Stimulated activated CD8-positive, alpha-beta memory T cell treated with anti-CD3 and anti-CD28 coated beads, Interleukin-15, amount 100 ng/mL, for 48 hours (primary cell): ENCODE data around the gene LMO7.

ENCODE experiments used
- DNase-seq, 2 donors: peaks; one replicate each; pipeline ENCODE4 v3.0.0-alpha.2; 2020; ENCODE audit warnings: low read depth in 2 of 2

The LMO7 gene

DNA sequence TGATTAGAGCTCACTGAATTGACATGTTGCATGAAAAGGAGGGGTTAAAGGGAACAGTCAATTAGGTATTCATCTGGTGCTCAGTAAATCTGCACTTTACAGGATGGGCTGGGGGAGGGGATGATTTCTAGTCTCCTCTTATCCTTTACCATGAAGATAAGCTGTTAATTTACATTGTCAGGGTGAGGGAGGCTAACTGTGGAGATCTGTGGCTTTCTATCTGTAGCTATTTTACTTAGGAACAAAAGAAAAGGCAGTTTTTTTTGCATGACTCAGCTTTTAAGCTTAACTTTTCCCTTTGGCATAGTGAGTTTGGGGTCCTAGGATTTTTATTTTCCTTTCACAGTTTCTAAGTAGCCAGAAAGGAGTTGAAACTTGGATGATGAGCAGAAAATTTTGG lies 253.3 kb downstream of the LMO7 start:
- no peak for DNase-seq

DNA sequence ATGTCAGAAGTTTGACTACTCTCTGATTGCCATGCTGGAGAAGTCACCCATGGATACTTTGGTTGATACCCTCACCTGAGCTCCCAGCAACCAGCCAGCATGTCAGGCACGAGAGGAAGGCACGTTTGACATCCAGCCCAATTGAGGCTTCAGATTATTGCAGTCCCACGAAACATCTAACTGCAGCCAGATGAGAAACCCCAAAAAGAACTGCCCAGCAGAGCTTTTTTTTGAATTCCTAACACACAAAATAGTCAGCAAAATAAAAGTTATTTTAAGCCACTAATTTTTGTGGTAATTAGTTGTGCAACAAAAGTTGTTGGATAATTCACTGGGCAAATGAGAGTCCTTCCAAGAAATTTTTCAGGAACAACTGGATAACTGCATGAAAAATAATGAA lies 259.0 kb downstream of the LMO7 start:
- DNase-seq, result no peak

DNA sequence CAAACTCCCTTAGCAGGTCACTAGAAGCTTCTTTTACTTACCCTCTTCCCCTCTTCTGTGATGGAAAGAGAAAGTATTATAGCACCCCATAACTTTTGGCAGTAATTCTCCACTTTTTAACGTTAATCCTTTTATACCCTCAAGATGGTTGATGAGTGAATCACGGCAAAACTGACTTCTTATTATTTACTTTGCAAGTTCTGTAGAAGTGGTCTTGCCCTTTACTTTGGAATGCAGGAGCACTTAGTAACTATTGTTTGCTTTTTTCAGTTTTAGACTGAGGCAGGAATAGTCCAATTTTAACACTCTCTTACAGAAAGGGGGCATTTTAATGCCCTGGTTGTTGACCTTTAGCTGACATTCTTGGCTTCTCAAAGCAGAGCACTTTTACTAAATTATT lies 260.1 kb downstream of the LMO7 start:
- DNase-seq, result no peak

GRCh38 chr13:75897386-75897785 lies 261.3 kb downstream of the LMO7 start:
- DNase-seq, result no peak

DNA sequence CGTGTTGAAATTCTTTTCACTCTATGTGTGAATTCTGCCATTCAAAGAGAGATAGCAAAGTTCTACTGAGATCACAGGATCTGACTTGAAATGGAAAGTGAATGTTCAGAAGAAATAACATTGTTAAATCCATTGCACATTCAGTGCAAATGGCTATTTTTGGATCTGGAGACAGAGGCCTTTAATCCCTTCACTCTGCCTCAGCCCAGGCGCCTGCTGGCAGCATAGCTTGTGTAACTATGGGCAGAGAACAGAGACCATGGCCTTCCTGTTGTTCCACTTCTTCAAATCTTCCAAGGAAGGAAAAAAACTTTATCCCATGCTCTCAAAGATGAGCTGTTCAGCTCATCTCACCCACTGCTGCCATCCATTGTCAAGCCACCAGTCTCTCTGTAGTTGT lies 265.4 kb downstream of the LMO7 start:
- no peak for DNase-seq

DNA sequence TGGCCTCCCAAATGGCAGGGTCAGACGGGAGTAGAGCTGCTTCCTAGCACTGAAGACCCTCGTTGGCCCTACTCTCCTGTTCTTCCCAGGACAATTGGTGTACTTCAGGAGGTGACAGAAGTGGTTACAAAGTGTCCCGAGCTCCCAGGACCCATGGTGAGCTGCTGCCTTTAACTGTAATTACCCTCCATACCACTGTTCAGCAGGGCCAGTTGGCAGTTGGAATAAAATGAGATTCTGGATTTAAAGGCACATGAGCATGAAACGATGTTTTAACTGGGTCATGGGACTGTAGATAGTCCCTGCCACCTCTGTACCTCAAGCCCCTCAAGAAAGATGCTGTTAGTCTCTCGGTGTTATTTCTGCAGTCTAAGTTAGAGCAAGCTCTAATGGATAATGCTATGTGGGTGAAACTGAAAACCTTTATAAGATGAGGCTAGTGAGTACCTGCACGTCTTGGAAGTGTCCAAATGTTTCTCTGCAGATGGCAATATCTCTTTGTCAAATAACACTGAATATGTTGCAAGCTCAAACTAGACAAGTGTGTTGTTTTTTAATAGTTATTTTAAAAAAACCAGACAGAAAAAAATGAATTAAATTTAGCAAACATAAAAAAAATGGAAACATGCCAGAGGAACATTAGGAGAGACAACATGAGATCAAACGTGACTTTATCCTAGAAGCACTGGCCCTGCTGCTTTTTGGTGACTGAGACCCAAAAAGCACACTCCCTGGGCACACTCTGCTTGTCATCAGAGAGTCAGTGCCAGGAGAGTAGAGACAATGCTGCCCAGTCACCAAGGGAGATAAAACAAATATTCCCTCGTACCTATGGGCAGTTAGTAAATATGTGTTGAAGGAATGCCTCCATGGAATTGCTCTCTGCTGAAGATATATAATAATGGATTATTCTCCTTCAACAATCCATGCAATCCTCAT lies 266.3 kb downstream of the LMO7 start:
- DNase-seq, result no peak

GRCh38 chr13:75904012-75904411 lies 267.9 kb downstream of the LMO7 start:
- no peak for DNase-seq

DNA sequence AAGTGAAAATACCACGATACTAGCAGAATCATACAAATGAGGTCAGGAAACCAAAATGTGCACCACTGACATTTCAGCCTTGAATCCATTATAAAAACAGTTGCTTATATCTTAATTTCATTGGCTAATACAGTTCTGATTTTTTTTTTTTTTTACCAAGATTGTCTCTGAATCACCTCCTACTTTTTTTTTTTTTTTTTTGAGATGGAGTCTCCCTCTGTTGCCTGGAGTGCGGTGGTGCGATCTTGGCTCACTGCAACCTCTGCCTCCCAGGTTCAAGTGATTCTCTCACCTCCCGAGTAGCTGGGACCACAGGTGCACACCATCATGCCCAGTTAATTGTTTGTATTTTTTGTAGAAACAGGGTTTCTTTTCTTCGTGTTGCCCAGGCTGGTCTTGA lies 270.2 kb downstream of the LMO7 start:
- no peak for DNase-seq

DNA sequence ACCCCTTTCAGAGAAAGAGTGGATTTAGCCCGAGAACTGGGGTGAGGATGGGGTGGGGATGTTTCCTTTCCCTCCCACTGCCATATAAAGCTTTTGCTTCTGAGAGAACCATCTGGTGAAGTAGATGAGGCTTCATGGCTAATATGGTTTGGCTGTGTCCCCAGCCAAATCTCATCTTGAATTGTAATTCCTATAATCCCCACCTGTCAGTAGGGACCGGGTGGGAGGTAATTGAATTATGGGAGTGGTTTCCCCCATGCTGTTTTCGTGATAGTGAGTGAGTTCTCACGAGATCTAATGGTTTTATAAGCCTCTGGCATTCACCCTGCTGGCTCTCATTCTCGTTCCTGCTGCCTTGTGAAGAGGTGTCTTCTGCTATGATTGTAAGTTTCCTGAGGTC lies 270.9 kb downstream of the LMO7 start:
- no peak for DNase-seq

GRCh38 chr13:75908141-75908540 lies 272.0 kb downstream of the LMO7 start:
- no peak for DNase-seq
